HG02885 (cell line): ENCODE measurements around the gene GPATCH8.
"Not testable (repeated sequence)": the region's sequence is repeated elsewhere in the genome, so short reads cannot be mapped to it uniquely, and the experiment has no call there.

ENCODE experiments used
- ATAC-seq: cut with Tn5 transposase; IDR thresholded peaks from one replicate; pipeline ENCODE4 v1.9.1; 2021; ENCODE audit warnings: mild to moderate bottlenecking; ENCODE audit not compliant: unreplicated experiment, poor library complexity

The GPATCH8 gene

GRCh38 chr17:44400226-44400847 lies 102.9 kb downstream of the GPATCH8 start:
- no peak for ATAC-seq

GRCh38 chr17:44398692-44399691 lies 104.2 kb downstream of the GPATCH8 start:
- ATAC-seq, result no peak

- ATAC-seq, result no peak
Measured at GRCh38 chr17:44397479-44398440, 105.4 kb downstream of the GPATCH8 start.

- no peak for ATAC-seq
Measured at GRCh38 chr17:44396946-44397345, 106.3 kb downstream of the GPATCH8 start.

- no peak for ATAC-seq
Measured at GRCh38 chr17:44394833-44395232, 108.4 kb downstream of the GPATCH8 start.

- ATAC-seq, result not testable (repeated sequence)
Measured at GRCh38 chr17:44394112-44394511, 109.1 kb downstream of the GPATCH8 start.

- no peak for ATAC-seq
Measured at GRCh38 chr17:44390250-44390870, 112.8 kb downstream of the GPATCH8 start.

- no peak for ATAC-seq
Measured at GRCh38 chr17:44389723-44390202, 113.4 kb downstream of the GPATCH8 start.

GRCh38 chr17:44389281-44389680 lies 113.9 kb downstream of the GPATCH8 start, which contains the start of gene ITGA2B:
ITGA2B (minus strand) TSS chr17:44389649; CDS start chr17:44389473, 176 bp downstream.
- ATAC-seq, result no peak

GRCh38 chr17:44387804-44388203 lies 115.4 kb downstream of the GPATCH8 start:
- ATAC-seq, result no peak

- ATAC-seq, result no peak
Measured at GRCh38 chr17:44386182-44386525, 117.1 kb downstream of the GPATCH8 start.

- no peak for ATAC-seq
Measured at GRCh38 chr17:44385287-44386181, 117.7 kb downstream of the GPATCH8 start.

- no peak for ATAC-seq
Measured at GRCh38 chr17:44384823-44385286, 118.4 kb downstream of the GPATCH8 start.

- no peak for ATAC-seq
Measured at GRCh38 chr17:44384281-44384822, 118.9 kb downstream of the GPATCH8 start.

- ATAC-seq, result no peak
Measured at GRCh38 chr17:44383861-44384260, 119.3 kb downstream of the GPATCH8 start.

- ATAC-seq, result no peak
Measured at GRCh38 chr17:44383363-44383762, 119.8 kb downstream of the GPATCH8 start.

GRCh38 chr17:44382917-44383316 lies 120.3 kb downstream of the GPATCH8 start:
- no peak for ATAC-seq

- no peak for ATAC-seq
Measured at GRCh38 chr17:44381810-44382305, 121.3 kb downstream of the GPATCH8 start.
